Raji (cell line): ENCODE measurements around the gene VAMP7.

ENCODE experiments used
- POLR2A ChIP-seq: IDR thresholded peaks from 2 replicates; pipeline ENCODE4 v1.6.1; 2011; ENCODE audit warnings: low read depth, low read length, control low read depth; ENCODE audit not compliant: insufficient read depth

The VAMP7 gene

GRCh38 chrX:155968326-155968661, 87.1 kb downstream of the VAMP7 start:
- TF ChIP-seq POLR2A = no peak

- no peak for TF ChIP-seq POLR2A
These were observed 87.6 kb downstream of the VAMP7 start for GRCh38 chrX:155968791-155969190.

- TF ChIP-seq POLR2A = no peak
These were observed 102.2 kb downstream of the VAMP7 start for GRCh38 chrX:155983326-155983725.

- TF ChIP-seq POLR2A = no peak
These were observed 104.1 kb downstream of the VAMP7 start for GRCh38 chrX:155985208-155985607.

GRCh38 chrX:155988859-155989258, 107.7 kb downstream of the VAMP7 start:
- TF ChIP-seq POLR2A = no peak
